Measurements from ENCODE around the gene LRRTM4.
A peak's percentile ranks its signal among the peaks of the same experiment; 100 is the strongest.
"Not testable (repeated sequence)": the region's sequence is repeated elsewhere in the genome, so short reads cannot be mapped to it uniquely, and the experiment has no call there.

LRRTM4 gene

GRCh38 chr2:76745605-76746004 lies 776.6 kb downstream of the LRRTM4 start:
- DNase-seq (ENCODE audit: low spot score), result no peak

- no peak for DNase-seq (ENCODE audit: low spot score)
Observed at GRCh38 chr2:76737607-76738006, 784.6 kb downstream of the LRRTM4 start.

GRCh38 chr2:76733736-76734135 lies 788.4 kb downstream of the LRRTM4 start:
- no peak for DNase-seq (ENCODE audit: low spot score)

- no peak for DNase-seq (ENCODE audit: low spot score)
Observed at GRCh38 chr2:76731157-76731556, 791.0 kb downstream of the LRRTM4 start.

GRCh38 chr2:76730021-76730420 lies 792.2 kb downstream of the LRRTM4 start:
- no peak for DNase-seq (ENCODE audit: low spot score)

GRCh38 chr2:76721226-76721625 lies 801.0 kb downstream of the LRRTM4 start:
- no peak for DNase-seq (ENCODE audit: low spot score)

- no peak for DNase-seq (ENCODE audit: low spot score)
Observed at GRCh38 chr2:76713312-76713711, 808.9 kb downstream of the LRRTM4 start.

- DNase-seq (ENCODE audit: low spot score), result peak; percentile 17
Observed at GRCh38 chr2:76711490-76711889, 810.7 kb downstream of the LRRTM4 start.

GRCh38 chr2:76700894-76701293 lies 821.3 kb downstream of the LRRTM4 start:
- no peak for DNase-seq (ENCODE audit: low spot score)

GRCh38 chr2:76697998-76698713 lies 824.0 kb downstream of the LRRTM4 start:
- not testable (repeated sequence) for DNase-seq (ENCODE audit: low spot score)
